Epidermal melanocyte (primary cell): ENCODE measurements around the gene EP400.
"Not testable (repeated sequence)": the region's sequence is repeated elsewhere in the genome, so short reads cannot be mapped to it uniquely, and the experiment has no call there.

ENCODE experiments used
- DNase-seq: peaks from one replicate; pipeline ENCODE4 v3.0.0; 2011; ENCODE audit warnings: low spot score; ENCODE audit not compliant: insufficient read length

The EP400 gene

DNA sequence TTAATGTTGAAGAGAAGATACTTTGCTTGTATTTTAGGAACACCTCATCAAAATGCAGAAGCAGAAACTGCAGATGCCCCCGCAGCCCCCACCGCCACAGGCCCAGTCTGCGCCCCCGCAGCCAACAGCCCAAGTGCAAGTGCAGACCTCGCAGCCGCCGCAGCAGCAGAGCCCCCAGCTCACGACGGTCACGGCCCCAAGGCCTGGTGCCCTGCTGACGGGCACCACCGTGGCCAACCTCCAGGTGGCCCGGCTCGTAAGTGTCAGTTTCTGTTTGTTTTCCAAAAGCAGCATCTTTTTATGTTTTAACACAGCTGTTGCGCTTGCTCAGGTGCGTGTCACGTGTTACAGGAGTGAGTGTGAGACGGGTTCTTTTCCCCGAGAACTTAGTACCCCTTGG is 114.9 kb downstream of the EP400 start:
- no peak for DNase-seq

DNA sequence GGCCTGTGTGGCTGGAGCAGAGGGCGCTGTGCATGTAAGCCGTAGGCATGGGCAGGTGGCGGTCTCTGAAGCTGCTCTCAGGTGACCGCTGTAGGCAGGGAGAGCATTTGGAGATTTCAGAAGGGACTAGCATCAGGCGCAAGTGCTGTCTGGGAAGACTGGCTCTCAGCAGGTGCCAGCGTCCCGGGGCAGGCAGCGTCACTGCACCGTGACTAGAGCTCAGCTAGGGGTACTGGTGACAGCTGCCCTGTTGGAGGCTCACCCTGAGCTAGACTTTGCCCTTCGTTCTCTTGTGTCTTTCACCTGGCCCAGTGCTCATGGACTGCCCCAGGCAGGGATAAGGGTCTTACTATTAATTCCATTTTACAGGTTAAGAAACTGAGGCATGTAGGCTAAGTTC is 115.5 kb downstream of the EP400 start:
- no peak for DNase-seq

DNA sequence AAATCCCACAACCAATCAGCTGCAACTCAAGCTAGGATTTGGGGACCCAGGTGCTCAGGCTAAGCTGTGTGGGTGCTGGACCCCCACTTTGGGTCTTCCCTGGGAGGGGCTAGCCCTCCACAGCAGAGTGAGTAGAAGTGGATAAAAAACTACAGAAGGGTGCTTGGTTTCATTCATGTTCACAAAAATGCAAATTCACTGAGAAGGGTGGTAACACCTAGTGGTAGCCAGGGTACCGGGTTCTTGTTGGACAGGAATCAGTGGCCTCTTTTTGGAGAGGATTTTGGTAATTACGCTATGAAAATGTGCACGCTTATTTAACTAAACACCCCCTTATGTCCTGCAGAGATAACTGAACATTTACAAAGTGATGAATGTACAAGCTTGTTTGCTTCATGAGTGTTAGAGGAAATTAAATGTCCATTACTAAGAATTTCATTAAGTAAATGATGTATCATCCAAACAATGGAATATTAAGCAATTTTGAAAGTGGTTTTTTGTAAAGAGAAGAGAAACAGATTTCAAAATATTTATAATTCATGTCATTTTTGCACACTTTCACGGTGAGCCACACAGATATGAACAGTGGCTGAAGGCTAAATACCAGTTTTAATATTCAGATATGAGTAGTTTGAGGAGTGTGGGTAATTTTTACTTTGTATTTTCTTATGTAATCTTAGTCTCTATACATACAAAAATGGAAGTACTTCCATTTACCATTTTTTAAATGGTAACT is 116.0 kb downstream of the EP400 start:
- DNase-seq: no peak

DNA sequence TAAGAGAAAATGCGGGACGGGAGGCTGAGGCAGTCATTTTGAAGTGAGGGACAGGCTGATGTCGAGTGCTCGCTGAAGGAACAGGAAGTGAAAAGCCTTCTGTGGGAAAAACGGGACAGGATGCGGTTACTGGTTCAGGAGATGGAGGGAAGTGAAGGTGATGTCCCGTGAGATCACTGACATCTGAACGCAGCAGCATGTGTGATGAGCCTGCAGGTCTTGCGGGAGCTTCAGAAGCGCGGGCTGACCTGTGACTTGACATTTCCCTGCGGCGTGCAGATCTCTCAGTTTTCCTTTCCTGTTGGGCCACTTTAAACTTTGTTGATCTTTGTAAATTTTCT is 116.6 kb downstream of the EP400 start:
- DNase-seq: no peak

DNA sequence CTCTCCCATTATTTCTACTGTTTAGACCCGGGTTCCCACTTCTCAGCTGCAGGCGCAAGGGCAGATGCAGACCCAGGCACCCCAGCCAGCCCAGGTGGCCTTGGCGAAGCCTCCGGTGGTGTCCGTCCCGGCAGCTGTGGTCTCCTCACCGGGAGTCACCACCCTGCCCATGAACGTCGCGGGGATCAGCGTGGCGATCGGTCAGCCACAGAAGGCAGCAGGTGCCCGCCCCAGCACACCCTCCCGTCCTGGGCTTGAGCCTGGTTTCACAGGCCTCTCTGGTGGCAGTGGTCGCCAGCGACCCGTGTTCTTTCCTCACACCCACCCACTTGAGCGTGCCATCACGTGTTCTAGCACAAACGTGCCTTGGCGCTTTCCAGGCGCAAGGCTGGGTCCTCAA is 117.0 kb downstream of the EP400 start:
- no peak for DNase-seq

DNA sequence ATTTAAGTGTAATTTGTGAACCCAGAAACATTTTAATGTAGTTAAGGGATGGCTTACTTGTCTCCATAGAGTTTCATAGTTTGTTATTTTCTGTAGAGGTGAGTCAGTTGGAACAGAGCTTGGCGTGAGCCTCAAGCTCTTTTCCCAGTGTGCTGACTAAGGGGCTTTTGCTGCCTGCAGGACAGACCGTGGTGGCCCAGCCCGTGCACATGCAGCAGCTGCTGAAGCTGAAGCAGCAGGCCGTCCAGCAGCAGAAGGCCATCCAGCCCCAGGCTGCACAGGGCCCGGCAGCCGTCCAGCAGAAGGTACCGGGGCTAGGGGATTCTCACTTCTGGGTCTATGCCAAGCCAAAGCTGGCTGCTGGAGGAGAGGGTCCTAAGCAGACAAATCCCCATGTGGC is 117.4 kb downstream of the EP400 start:
- DNase-seq: no peak

DNA sequence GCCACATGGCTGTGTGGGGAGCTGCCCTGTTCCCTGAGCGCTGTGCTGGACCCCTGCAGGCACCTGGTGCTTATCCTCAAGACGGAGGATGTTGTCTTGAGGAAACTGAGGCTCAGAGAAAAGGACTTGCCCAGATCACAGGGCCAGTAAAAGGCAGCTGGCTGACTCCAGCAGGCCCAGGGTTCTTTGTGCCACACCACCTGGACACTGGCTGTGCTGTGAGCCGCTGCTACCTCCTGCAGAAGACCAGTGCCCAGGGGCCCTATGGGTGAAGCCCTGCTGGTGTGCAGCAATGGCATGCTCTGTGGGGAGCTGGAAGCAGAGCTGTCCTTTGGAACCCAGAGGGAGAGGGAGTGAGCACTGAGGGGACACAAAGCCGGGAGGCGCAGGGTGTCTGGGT is 118.5 kb downstream of the EP400 start:
- DNase-seq: no peak

DNA sequence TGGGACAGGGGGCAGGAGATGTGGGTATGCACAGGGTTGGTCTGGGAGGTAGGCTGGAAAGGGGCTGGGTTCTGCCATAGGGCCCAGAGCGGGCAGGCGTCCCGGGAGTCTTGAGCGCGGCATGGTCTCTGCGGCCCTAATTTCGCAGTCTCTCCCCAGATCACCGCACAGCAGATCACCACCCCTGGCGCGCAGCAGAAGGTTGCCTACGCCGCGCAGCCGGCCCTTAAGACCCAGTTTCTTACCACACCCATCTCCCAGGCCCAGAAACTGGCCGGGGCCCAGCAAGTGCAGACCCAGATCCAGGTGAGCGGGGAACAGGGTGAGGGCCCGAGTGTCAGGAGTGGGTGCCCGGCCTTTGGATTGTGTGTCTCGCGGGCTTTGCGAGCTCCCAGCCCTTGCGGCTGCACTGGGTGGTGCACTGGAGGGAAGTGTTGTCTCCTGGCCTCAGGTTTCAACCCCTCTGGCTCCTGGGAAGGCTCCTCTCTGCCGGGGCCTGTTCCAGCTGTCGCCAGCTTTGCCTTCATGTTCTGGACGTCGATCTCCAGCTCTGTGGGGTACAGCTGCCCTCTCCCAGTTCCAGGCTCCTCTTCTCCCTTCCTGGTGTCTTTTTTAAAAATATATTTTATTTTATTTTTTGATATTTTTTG is 119.7 kb downstream of the EP400 start:
- DNase-seq: no peak

DNA sequence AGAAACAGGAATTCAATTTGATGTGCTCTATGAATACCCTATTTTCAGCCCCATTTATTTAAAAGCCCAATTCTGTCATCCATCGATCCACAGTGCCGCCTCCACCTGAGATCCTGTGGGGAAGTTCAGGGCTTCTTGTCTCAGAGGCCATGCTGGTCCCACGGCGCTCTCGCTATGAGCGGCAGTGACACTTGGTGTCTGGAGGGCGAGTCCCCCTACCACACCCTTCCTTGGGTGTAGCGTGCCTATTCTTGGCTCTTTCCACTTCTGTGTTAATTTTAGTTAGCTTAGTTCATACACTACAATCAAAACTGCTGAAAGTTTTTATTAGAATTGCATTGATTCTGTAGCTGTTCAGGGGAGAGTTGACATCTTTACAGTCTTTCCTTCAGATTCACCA is 120.6 kb downstream of the EP400 start:
- no peak for DNase-seq

DNA sequence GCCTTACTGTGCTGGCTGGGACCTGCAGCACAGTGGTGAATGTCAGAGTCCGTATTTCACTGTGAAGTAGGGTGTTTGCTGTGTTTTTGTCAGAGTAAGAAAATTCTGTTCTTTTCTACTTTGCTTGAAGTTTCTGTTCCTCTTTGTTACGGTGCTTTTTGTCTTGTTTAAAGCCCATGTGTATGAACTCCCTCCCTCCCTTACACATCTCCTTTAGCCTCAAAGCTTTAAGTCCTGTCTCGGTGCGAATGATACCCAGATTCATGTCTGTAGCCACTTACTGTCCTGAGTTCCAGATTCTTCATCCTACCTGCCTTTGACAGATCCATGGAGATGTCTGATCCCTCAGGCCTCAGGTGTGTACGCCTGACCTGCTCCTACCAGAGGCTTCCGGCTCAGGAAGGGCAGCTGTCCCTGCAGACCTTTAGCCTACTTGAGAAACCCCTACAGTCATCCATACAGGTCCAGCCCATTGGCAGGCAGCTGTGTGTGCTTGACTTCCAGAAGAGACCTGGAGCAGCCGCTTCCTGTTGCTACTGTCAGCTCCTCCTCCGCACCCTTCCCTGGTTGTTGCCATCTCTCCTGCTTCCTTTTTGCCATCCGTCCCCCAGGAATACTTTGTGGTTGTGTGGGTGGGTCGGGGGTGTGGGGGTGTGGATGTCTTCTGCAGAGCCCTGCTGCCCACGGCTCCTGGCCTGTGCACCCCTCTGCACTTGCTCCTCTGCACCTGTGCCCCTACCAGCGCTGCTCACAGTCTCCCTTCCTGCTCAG is 121.5 kb downstream of the EP400 start:
- no peak for DNase-seq

DNA sequence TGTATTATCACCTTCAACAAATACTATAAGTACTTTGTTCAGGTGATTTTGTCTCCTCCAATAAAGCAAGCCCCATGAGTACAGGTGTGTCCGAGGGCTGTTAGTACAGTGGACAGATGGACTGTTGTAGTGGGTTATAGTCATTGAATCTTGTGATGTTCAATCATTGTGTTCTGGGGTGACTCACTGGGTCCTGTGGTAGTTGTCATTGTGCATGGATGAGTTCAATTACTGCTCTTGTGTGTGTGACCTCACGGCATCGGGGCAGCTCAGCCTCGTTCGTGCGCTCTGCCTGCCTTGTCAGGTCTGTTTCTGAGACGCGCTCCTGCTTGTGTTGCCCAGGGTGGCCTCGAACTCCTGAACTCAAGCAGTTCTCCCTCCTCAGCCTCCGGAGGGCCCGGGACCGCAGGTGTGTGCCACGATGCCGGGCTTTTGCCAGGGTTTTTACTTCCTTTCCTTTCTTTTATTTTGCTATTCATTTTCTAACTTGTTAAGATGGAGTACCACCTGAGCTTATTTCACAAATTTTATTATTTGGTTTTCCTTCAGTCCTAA is 122.2 kb downstream of the EP400 start:
- no peak for DNase-seq

DNA sequence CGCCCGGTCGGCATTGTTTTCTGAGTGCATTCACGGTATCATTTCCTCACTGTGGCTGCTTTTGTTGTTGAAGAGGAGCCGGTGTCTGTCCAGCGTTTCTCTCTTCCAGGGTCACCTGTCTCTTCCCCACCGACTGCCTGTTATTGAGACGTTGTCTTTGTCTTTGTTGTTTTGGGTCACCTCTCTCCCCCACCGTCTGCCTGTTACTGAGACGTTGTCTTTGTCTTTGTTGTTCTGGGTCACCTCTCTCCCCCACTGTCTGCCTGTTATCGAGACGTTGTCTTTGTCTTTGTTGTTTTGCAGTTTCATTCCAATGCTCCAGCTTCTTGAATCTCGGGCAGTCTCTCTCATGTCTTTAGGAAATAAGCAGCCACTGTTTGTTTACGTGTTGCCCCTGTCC is 124.5 kb downstream of the EP400 start:
- no peak for DNase-seq

DNA sequence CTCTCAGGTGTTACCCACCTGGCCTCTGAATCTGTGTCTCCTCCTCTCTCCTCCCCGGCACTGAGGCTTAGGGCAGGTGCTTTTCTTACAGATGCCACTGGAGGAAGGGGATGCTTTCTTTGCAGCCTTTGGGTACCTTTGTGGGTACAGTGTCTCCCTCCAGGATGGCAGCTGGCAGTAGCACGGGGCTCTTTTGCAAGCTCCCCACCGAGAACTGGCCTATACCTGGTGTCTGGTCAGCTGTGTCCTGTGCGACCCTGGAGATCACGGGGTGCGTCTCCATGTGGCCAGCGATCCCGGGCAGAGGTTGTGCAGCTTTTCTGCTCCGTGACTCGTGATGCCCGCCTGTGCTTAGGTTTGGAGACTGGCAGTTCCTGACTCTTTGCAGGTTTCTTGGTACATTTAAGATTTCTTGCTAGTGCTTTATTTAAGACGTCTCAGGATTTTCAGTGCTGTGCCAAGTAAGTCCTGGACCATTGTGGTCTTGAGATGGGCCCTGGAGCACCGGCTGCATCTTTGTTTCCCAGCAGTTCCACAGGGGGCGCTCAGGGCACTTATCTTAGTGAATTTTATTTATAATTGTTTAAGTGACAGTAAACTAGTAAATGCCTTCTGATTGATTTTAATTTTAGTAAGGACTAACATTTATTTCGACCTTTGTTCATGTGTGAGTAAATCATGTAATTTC is 125.4 kb downstream of the EP400 start:
- no peak for DNase-seq

DNA sequence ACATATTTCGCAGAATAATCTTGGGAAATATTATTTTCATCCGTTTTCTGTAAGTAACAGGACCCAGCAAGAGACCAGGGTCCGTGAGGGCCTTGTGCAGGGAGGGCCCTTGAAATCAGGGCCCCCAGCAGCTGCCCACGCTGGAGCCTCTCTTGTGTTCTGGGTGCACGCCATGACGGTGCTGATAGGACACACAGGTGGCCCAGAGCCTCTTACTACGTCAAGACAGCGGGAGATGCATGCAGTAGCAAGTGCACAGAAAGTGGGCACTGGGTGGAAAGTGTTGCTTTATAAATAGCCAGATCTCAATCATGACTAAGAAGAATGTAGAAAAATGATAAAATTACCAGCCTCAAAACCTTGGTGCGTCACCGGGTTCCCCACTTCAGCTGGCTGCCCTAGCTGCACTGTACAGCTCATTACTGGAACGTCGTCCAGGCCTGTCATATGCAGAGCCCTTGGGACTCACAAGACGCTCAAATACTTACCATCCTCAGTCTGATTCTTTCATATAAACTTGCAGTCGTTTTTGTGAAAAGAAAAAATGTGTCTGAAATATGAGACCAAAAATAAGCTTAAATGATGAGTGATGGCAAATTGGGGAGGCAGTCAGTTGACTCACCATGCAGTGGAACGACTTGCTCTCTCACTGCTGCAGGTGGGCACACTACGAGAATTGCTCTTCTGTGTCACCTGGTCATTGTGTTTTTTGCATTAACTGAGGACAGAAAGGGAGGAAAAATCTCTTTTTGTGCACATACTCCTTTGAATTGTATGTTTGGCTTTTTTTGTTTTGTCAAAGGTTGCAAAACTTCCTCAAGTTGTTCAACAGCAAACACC is 126.2 kb downstream of the EP400 start:
- DNase-seq: no peak

DNA sequence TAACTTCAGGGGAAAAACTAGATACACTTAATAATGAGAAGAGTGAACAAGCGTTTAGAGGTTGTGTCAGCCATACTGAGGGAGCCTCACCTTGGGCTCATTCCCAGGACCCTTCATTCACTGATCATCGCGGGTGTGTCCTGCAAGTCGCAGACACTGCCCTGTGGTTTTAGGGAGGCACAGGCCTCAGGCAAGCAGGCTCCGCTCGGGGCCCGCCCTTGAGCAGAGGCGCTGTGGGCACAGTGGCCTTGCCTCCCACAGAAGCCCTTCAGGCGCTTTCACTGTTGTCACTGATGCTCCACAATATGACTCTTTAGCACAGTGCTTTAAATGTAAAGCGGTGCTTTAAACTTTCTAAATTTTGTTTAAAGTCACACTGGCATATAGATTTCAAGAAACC is 127.0 kb downstream of the EP400 start:
- no peak for DNase-seq

DNA sequence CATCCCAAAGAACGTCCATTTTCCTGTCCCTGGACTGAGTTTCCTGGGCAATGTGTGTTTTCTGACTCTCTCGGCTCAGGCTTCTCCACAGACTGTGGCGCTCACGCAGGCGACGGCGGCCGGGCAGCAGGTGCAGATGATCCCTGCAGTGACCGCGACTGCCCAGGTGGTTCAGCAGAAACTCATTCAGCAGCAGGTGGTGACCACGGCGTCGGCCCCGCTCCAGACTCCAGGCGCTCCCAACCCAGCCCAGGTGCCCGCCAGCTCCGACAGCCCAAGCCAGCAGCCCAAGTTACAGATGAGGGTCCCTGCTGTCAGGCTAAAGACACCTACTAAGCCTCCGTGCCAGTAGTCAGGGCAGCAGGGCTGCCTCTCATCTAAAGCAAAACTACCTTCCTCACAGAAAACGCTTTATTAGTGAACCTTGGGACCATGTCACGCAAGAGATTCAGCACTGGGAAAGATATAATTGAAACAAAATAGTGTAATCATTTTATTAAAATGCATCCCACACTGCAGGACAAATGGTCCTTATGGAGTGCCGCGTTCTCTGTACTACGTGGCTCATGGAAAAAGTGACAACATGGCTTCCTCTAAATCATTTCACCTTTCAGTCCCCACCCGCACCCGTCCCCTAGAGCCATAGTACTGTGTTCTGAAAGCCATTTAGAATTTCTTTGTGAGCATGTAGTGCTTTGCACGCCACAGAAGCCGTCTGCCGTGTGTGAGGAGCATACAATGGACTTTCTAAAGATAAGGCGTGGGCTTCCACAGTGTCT is 127.8 kb downstream of the EP400 start:
- no peak for DNase-seq

DNA sequence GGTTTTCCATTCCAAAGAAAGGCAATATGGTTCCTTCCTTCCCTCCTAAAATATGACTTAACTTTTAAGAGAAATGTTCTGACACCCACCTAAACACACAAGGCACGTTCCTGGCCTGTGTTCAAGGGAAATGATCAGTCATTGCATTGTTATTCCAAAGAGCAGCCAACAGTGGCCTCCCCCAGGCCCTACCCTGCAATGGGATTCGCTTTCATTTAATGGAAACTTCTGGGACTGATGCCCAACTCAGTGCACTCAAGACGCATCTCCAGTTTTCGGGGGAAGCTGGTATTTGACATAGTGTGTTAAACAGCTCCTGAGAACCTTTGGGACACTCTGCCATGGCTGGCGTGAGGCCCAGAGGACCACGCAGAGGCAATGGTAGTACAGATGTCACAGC is 128.4 kb downstream of the EP400 start:
- no peak for DNase-seq

DNA sequence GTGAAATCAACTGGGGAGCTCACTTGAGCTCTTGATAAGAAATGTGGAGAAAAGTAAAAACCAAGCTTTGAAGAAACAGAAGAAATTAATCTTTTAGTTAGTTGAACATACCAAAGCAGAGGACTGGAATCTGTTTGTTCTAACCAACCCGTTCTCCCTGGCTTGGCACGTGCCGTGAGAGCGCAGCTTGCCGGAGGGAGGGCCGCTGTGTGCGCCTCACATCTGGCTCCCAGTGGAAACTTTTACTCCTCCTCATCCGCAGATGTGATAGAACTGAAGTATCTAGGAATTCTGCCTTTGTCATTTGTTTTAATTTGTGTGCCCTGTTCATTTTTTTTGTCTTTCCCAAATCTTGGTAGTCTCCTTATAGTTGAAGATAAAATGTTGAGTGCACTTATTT is 129.5 kb downstream of the EP400 start:
- no peak for DNase-seq

DNA sequence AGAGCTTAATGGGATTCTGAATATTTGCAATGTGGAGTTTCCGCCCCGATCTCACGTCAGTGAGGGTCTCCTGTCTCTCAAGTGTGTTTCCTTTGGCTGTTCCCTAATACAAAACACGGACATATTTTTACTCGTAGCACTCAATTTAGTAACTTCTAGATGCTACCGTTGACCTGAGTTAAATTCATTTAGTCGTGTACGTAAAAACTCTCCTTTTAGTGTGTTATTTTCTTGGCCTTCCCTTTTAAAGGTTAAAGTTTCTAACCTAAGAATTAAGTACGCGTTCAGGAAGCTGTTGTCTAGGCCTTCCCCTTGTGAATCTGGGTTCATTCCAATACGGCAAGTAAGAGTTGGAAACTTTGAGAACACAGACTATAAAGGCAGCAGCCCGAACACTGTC is 130.0 kb downstream of the EP400 start:
- DNase-seq: no peak

DNA sequence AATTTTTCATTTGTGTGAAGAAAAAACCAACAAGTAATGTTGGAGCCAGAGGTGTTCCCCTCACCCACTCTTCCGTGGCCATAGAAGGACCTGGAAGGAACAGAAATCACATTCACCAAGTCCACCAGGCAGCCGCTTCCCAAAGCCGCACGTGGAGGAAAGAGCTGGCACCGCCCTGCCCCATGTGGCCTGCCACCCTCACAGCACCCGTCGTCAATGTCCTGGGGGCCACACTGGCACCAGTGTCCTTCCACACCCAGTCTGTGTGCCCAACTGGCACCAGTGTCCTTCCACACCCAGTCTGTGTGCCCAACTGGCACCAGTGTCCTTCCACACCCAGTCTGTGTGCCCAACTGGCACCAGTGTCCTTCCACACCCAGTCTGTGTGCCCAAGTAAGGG is 130.8 kb downstream of the EP400 start:
- DNase-seq: not testable (repeated sequence)
